Measurements from ENCODE around the gene SLC8A1. TPM values are rescaled to one million over a fixed set of nuclear protein-coding genes. Genes with fewer than 3 reads are reported as not detected.

Gene SLC8A1
- total RNA-seq, 1 donor: 82.9 TPM

- no peak for DNase-seq (ENCODE audit: insufficient read length, low spot score, missing footprints)
- no peaks in the 10 kb centered on the region for H3K27me3 ChIP-seq (ENCODE audit: insufficient read depth, low read length)
- H3K36me3 ChIP-seq (ENCODE audit: insufficient read depth, low read length): no peaks in the 10 kb centered on the region
- peaks cover 8% of the 10 kb centered on the region for H3K79me2 ChIP-seq (ENCODE audit: insufficient read depth, low read length)
- H3K4me3 ChIP-seq (ENCODE audit: insufficient read depth, low read length): no peak overlapping the region
- no peak for TF ChIP-seq CTCF (IDR thresholded peaks at IDR 0.05; ENCODE audit: extremely low read depth, low read depth, low read length)
- no peaks in the 10 kb centered on the region for H4K20me1 ChIP-seq (ENCODE audit: insufficient read depth, low read length)
- peaks cover 3% of the 10 kb centered on the region for H3K4me1 ChIP-seq (ENCODE audit: insufficient read depth, low read length)
- H3K27ac ChIP-seq (ENCODE audit: low read depth, low read length): no peak overlapping the region
- no peak overlapping the region for H2AFZ ChIP-seq (ENCODE audit: low read length)
- no peaks in the 10 kb centered on the region for H3K9me3 ChIP-seq (ENCODE audit: low read depth, low read length)
- no peak overlapping the region for H3K4me2 ChIP-seq (ENCODE audit: insufficient read depth, low read length)
Measured at GRCh38 chr2:40271094-40271493, 180.8 kb downstream of the SLC8A1 start.

GRCh38 chr2:40270372-40270771 lies 181.5 kb downstream of the SLC8A1 start:
- no peaks in the 10 kb centered on the region for H3K9me3 ChIP-seq (ENCODE audit: low read depth, low read length)
- no peaks in the 10 kb centered on the region for H3K27me3 ChIP-seq (ENCODE audit: insufficient read depth, low read length)
- H3K4me3 ChIP-seq (ENCODE audit: insufficient read depth, low read length): no peak overlapping the region
- no peaks in the 10 kb centered on the region for H3K36me3 ChIP-seq (ENCODE audit: insufficient read depth, low read length)
- H3K4me1 ChIP-seq (ENCODE audit: insufficient read depth, low read length): peaks cover 3% of the 10 kb centered on the region
- H3K79me2 ChIP-seq (ENCODE audit: insufficient read depth, low read length): peaks cover 8% of the 10 kb centered on the region
- H3K27ac ChIP-seq (ENCODE audit: low read depth, low read length): no peak overlapping the region
- no peak for TF ChIP-seq CTCF (IDR thresholded peaks at IDR 0.05; ENCODE audit: extremely low read depth, low read depth, low read length)
- DNase-seq (ENCODE audit: insufficient read length, low spot score, missing footprints): no peak
- H2AFZ ChIP-seq (ENCODE audit: low read length): no peak overlapping the region
- H3K4me2 ChIP-seq (ENCODE audit: insufficient read depth, low read length): no peak overlapping the region
- no peaks in the 10 kb centered on the region for H4K20me1 ChIP-seq (ENCODE audit: insufficient read depth, low read length)

GRCh38 chr2:40268566-40268965 lies 183.3 kb downstream of the SLC8A1 start:
- Histone ChIP-seq H3K79me2 (ENCODE audit: insufficient read depth, low read length) (peaks cover 8% of the 10 kb centered on the region), H3K4me1 (ENCODE audit: insufficient read depth, low read length) (peaks cover 3% of the 10 kb centered on the region), H2AFZ (ENCODE audit: low read length) (no peak overlapping the region), H3K27me3 (ENCODE audit: insufficient read depth, low read length) (no peaks in the 10 kb centered on the region), H3K36me3 (ENCODE audit: insufficient read depth, low read length) (no peaks in the 10 kb centered on the region), H3K4me3 (ENCODE audit: insufficient read depth, low read length) (no peak overlapping the region), H4K20me1 (ENCODE audit: insufficient read depth, low read length) (no peaks in the 10 kb centered on the region), H3K4me2 (ENCODE audit: insufficient read depth, low read length) (no peak overlapping the region), H3K27ac (ENCODE audit: low read depth, low read length) (no peak overlapping the region), H3K9me3 (ENCODE audit: low read depth, low read length) (no peaks in the 10 kb centered on the region)
- TF ChIP-seq CTCF (IDR thresholded peaks at IDR 0.05; ENCODE audit: extremely low read depth, low read depth, low read length): no peak
- no peak for DNase-seq (ENCODE audit: insufficient read length, low spot score, missing footprints)

GRCh38 chr2:40266201-40266600 lies 185.7 kb downstream of the SLC8A1 start:
- no peak for TF ChIP-seq CTCF (IDR thresholded peaks at IDR 0.05; ENCODE audit: extremely low read depth, low read depth, low read length)
- no peak overlapping the region for H3K4me3 ChIP-seq (ENCODE audit: insufficient read depth, low read length)
- DNase-seq (ENCODE audit: insufficient read length, low spot score, missing footprints): no peak
- H3K4me2 ChIP-seq (ENCODE audit: insufficient read depth, low read length): no peak overlapping the region
- no peaks in the 10 kb centered on the region for H3K27me3 ChIP-seq (ENCODE audit: insufficient read depth, low read length)
- H3K4me1 ChIP-seq (ENCODE audit: insufficient read depth, low read length): no peaks in the 10 kb centered on the region
- H3K27ac ChIP-seq (ENCODE audit: low read depth, low read length): no peak overlapping the region
- no peaks in the 10 kb centered on the region for H4K20me1 ChIP-seq (ENCODE audit: insufficient read depth, low read length)
- no peaks in the 10 kb centered on the region for H3K9me3 ChIP-seq (ENCODE audit: low read depth, low read length)
- H3K36me3 ChIP-seq (ENCODE audit: insufficient read depth, low read length): no peaks in the 10 kb centered on the region
- no peak overlapping the region for H2AFZ ChIP-seq (ENCODE audit: low read length)
- H3K79me2 ChIP-seq (ENCODE audit: insufficient read depth, low read length): peaks cover 11% of the 10 kb centered on the region

All from osteoblast (primary cell).